Fibroblast of villous mesenchyme (primary cell): ENCODE measurements around the gene SLC6A3. TPM values are rescaled to one million over a fixed set of nuclear protein-coding genes. Genes with fewer than 3 reads are reported as not detected.
"Not testable (repeated sequence)": the region's sequence is repeated elsewhere in the genome, so short reads cannot be mapped to it uniquely, and the experiment has no call there.

Experiments used
- DNase-seq: peaks from one replicate; pipeline ENCODE4 v3.0.0-alpha.2; 2010; ENCODE audit warnings: low read depth
- H3K4me3 ChIP-seq: 2 replicates; pipeline ENCODE4 v1.5.1; 2011; ENCODE audit warnings: low read depth, mild to moderate bottlenecking, low read length
- CTCF ChIP-seq: IDR thresholded peaks from 2 replicates; pipeline ENCODE4 v1.5.1; 2012; ENCODE audit warnings: low read depth, mild to moderate bottlenecking, low read length; ENCODE audit not compliant: insufficient read depth
- total RNA-seq: library from RNA; depleted of rRNA; stranded (reverse); fragments of >200 nt; gene quantifications from 2 replicates; pipeline ENCODE4 v1.2.3, GENCODE V29; 2012

SLC6A3 gene
- total RNA-seq, 1 donor, result not detected

GRCh38 chr5:1428107-1428506, 17.1 kb downstream of the SLC6A3 start:
- no peak for TF ChIP-seq CTCF
- DNase-seq, result no peak
- no peak overlapping the region for H3K4me3 ChIP-seq

- DNase-seq, result no peak
- no peak overlapping the region for H3K4me3 ChIP-seq
- no peak for TF ChIP-seq CTCF
Observed at GRCh38 chr5:1424716-1425115, 20.5 kb downstream of the SLC6A3 start.

- no peak for DNase-seq
- no peak overlapping the region for H3K4me3 ChIP-seq
- no peak for TF ChIP-seq CTCF
Observed at GRCh38 chr5:1423901-1424603, 21.2 kb downstream of the SLC6A3 start.

GRCh38 chr5:1422522-1422921, 22.7 kb downstream of the SLC6A3 start:
- DNase-seq, H3K4me3 ChIP-seq: not testable (repeated sequence)

- H3K4me3 ChIP-seq, result no peak overlapping the region
- TF ChIP-seq CTCF, result no peak
- no peak for DNase-seq
Observed at GRCh38 chr5:1421521-1422341, 23.5 kb downstream of the SLC6A3 start.

GRCh38 chr5:1420211-1421195, 24.7 kb downstream of the SLC6A3 start:
- TF ChIP-seq CTCF, result no peak
- no peak overlapping the region for H3K4me3 ChIP-seq
- no peak for DNase-seq
